Measurements from ENCODE around the gene PPFIA3. TPM values are rescaled to one million over a fixed set of nuclear protein-coding genes. Genes with fewer than 3 reads are reported as not detected.

The PPFIA3 gene
- total and polyA plus RNA-seq, 2 experiments from 2014 or later = 4.4 to 8.2 TPM

GRCh38 chr19:49193822-49194394 is 74.6 kb downstream of the PPFIA3 start:
- Histone ChIP-seq H3K27me3 (no peaks in the 10 kb centered on the region), H3K27ac (no peak overlapping the region), H3K4me1 (ENCODE audit: insufficient read depth) (no peaks in the 10 kb centered on the region), H3K9me2 (replicated peaks; ENCODE audit: insufficient read depth) (no peaks in the 10 kb centered on the region), H3K36me3 (replicated peaks; ENCODE audit: insufficient read depth, low read depth) (no peaks in the 10 kb centered on the region), H3K4me3 (no peak overlapping the region), H3K4me2 (no peak overlapping the region), H3K9me3 (ENCODE audit: low read depth) (no peaks in the 10 kb centered on the region), H2AFZ (no peak overlapping the region), H3K79me2 (no peaks in the 10 kb centered on the region), H4K20me1 (ENCODE audit: insufficient read depth, poor library complexity, severe bottlenecking) (no peaks in the 10 kb centered on the region)
- no peak for DNase-seq (ENCODE audit: low spot score)
- TF ChIP-seq CTCF (IDR thresholded peaks at IDR 0.05; ENCODE audit: poor library complexity) = no peak
- TF ChIP-seq EZH2phosphoT487 (IDR thresholded peaks at IDR 0.05; ENCODE audit: low read depth, severe bottlenecking, unreplicated experiment) = no peak
- TF ChIP-seq EZH2 (IDR thresholded peaks at IDR 0.05; ENCODE audit: borderline replicate concordance) = no peak
- WGBS (ENCODE audit: low lambda C conversion rate, missing lambda C conversion rate) = 99% methylated on average over 4 of the region's 6 CpGs

GRCh38 chr19:49194408-49194807 is 75.1 kb downstream of the PPFIA3 start:
- no peak for DNase-seq (ENCODE audit: low spot score)
- no peaks in the 10 kb centered on the region for H3K9me2 ChIP-seq (replicated peaks; ENCODE audit: insufficient read depth)
- no peak overlapping the region for H3K4me3 ChIP-seq
- H3K4me2 ChIP-seq = no peak overlapping the region
- H3K36me3 ChIP-seq (replicated peaks; ENCODE audit: insufficient read depth, low read depth) = no peaks in the 10 kb centered on the region
- H3K27me3 ChIP-seq = no peaks in the 10 kb centered on the region
- no peaks in the 10 kb centered on the region for H3K9me3 ChIP-seq (ENCODE audit: low read depth)
- H2AFZ ChIP-seq = no peak overlapping the region
- H4K20me1 ChIP-seq (ENCODE audit: insufficient read depth, poor library complexity, severe bottlenecking) = no peaks in the 10 kb centered on the region
- no peaks in the 10 kb centered on the region for H3K4me1 ChIP-seq (ENCODE audit: insufficient read depth)
- no peaks in the 10 kb centered on the region for H3K79me2 ChIP-seq
- no peak overlapping the region for H3K27ac ChIP-seq
- TF ChIP-seq EZH2phosphoT487 (IDR thresholded peaks at IDR 0.05; ENCODE audit: low read depth, severe bottlenecking, unreplicated experiment) = no peak
- WGBS (ENCODE audit: low lambda C conversion rate, missing lambda C conversion rate) = 96% methylated on average over 4 of the region's 4 CpGs

- Histone ChIP-seq H2AFZ (no peak overlapping the region), H3K27me3 (no peaks in the 10 kb centered on the region), H3K36me3 (replicated peaks; ENCODE audit: insufficient read depth, low read depth) (no peaks in the 10 kb centered on the region), H3K4me3 (no peak overlapping the region), H3K27ac (no peak overlapping the region), H4K20me1 (ENCODE audit: insufficient read depth, poor library complexity, severe bottlenecking) (no peaks in the 10 kb centered on the region), H3K79me2 (no peaks in the 10 kb centered on the region), H3K4me1 (ENCODE audit: insufficient read depth) (no peaks in the 10 kb centered on the region), H3K9me2 (replicated peaks; ENCODE audit: insufficient read depth) (no peaks in the 10 kb centered on the region), H3K4me2 (no peak overlapping the region), H3K9me3 (ENCODE audit: low read depth) (no peaks in the 10 kb centered on the region)
- DNase-seq (ENCODE audit: low spot score) = no peak
- 93% methylated on average over 33 of the region's 40 CpGs for WGBS (ENCODE audit: low lambda C conversion rate, missing lambda C conversion rate)
- no peak for TF ChIP-seq EZH2phosphoT487 (IDR thresholded peaks at IDR 0.05; ENCODE audit: low read depth, severe bottlenecking, unreplicated experiment)
- TF ChIP-seq CTCF (IDR thresholded peaks at IDR 0.05; ENCODE audit: poor library complexity) = no peak
- TF ChIP-seq EZH2 (IDR thresholded peaks at IDR 0.05; ENCODE audit: borderline replicate concordance) = no peak
These were observed 77.3 kb downstream of the PPFIA3 start for GRCh38 chr19:49196527-49197240.

GRCh38 chr19:49200238-49200862 is 81.0 kb downstream of the PPFIA3 start:
- Histone ChIP-seq H3K4me2 (no peak overlapping the region), H3K9me2 (replicated peaks; ENCODE audit: insufficient read depth) (no peaks in the 10 kb centered on the region), H3K4me1 (ENCODE audit: insufficient read depth) (no peaks in the 10 kb centered on the region), H3K27me3 (no peaks in the 10 kb centered on the region), H3K79me2 (no peaks in the 10 kb centered on the region), H3K36me3 (replicated peaks; ENCODE audit: insufficient read depth, low read depth) (no peaks in the 10 kb centered on the region), H3K9me3 (ENCODE audit: low read depth) (no peaks in the 10 kb centered on the region), H3K27ac (no peak overlapping the region), H2AFZ (no peak overlapping the region), H3K4me3 (no peak overlapping the region), H4K20me1 (ENCODE audit: insufficient read depth, poor library complexity, severe bottlenecking) (no peaks in the 10 kb centered on the region)
- 94% methylated on average over 27 of the region's 29 CpGs for WGBS (ENCODE audit: low lambda C conversion rate, missing lambda C conversion rate)
- no peak for DNase-seq (ENCODE audit: low spot score)
- TF ChIP-seq EZH2phosphoT487 (IDR thresholded peaks at IDR 0.05; ENCODE audit: low read depth, severe bottlenecking, unreplicated experiment) (no peak), EZH2 (IDR thresholded peaks at IDR 0.05; ENCODE audit: borderline replicate concordance) (no peak), CTCF (IDR thresholded peaks at IDR 0.05; ENCODE audit: poor library complexity) (no peak)
